A673 (cell line): ENCODE results near the gene TOMM40L.

Experiments
- EZH2 ChIP-seq: fragments of 200-600 bp; sonication (generic); IDR thresholded peaks from 2 replicates; pipeline ENCODE4 v1.6.1; 2017; ENCODE audit warnings: borderline replicate concordance, low read depth, mild to moderate bottlenecking, mixed read lengths, antibody characterized with exemption, low read length; ENCODE audit not compliant: poor library complexity, severe bottlenecking
- TF ChIP-seq, protein P1 (sequence below): fragments of 300-800, 200-600 bp; sonication (generic); conservative IDR thresholded peaks from 2 replicates; pipeline ENCODE4 v1.5.1; 2017; ENCODE audit warnings: low read depth, mild to moderate bottlenecking, antibody characterized with exemption, low read length, moderate library complexity, mixed read lengths

DNA sequence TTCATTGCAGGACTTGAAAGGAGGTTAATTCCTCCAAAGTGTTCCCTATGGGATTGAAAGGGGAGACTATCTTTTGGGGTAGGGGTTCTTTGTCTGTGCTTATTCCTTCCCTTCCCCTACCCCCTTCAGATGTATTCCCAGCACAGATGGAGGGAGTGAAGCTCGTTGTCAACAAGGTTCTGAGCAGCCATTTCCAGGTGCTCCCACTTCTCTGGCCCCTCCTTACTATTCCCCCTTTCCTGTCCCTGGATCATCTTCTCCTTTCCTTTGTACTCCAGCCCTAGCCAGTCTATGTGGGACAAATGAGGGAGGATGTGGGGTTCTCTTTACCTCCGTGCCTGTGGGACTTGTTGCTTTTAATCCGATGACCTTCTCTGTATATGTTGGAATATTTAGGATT, 899 bp downstream of the TOMM40L start:
- TF ChIP-seq, protein P1, sequence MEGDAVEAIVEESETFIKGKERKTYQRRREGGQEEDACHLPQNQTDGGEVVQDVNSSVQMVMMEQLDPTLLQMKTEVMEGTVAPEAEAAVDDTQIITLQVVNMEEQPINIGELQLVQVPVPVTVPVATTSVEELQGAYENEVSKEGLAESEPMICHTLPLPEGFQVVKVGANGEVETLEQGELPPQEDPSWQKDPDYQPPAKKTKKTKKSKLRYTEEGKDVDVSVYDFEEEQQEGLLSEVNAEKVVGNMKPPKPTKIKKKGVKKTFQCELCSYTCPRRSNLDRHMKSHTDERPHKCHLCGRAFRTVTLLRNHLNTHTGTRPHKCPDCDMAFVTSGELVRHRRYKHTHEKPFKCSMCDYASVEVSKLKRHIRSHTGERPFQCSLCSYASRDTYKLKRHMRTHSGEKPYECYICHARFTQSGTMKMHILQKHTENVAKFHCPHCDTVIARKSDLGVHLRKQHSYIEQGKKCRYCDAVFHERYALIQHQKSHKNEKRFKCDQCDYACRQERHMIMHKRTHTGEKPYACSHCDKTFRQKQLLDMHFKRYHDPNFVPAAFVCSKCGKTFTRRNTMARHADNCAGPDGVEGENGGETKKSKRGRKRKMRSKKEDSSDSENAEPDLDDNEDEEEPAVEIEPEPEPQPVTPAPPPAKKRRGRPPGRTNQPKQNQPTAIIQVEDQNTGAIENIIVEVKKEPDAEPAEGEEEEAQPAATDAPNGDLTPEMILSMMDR = no peak
- no peak for TF ChIP-seq EZH2
